GM23338 (cell line): ENCODE data around the gene CACNA2D3. TPM values are rescaled to one million over a fixed set of nuclear protein-coding genes. Genes with fewer than 3 reads are reported as not detected.

Experiments used
- ATAC-seq: fragments of 200-7000 bp; cut with Tn5 transposase; 3 replicates; pipeline ENCODE4 v1.9.1; 2020
- DNase-seq: peaks from one replicate; pipeline ENCODE4 v3.0.0-alpha.2; 2015; ENCODE audit warnings: low spot score
- H2AFZ ChIP-seq: fragments of 200-600 bp; sonication (generic); 2 replicates; pipeline ENCODE4 v1.8.0; 2016; ENCODE audit warnings: antibody characterized with exemption, mild to moderate bottlenecking, moderate library complexity
- H3F3A ChIP-seq: fragments of 200-600 bp; sonication (generic); replicated peaks from 2 replicates; pipeline ENCODE4 v1.8.0; 2017; ENCODE audit warnings: antibody characterized with exemption, mixed run types, low read depth
- H3K27ac ChIP-seq: fragments of 200-600 bp; sonication (generic); 2 replicates; pipeline ENCODE4 v1.6.1; 2016; ENCODE audit warnings: low read depth
- H3K27me3 ChIP-seq: fragments of 200-600 bp; sonication (generic); 2 replicates; pipeline ENCODE4 v1.8.0; 2016; ENCODE audit warnings: mild to moderate bottlenecking, mixed run types, moderate library complexity; ENCODE audit not compliant: insufficient read depth
- H3K36me3 ChIP-seq: fragments of 200-600 bp; sonication (generic); 2 replicates; pipeline ENCODE4 v1.8.0; 2016; ENCODE audit warnings: mild to moderate bottlenecking; ENCODE audit not compliant: insufficient read depth
- H3K4me1 ChIP-seq: fragments of 200-600 bp; sonication (generic); 2 replicates; pipeline ENCODE4 v1.8.0; 2016; ENCODE audit warnings: mild to moderate bottlenecking, moderate library complexity; ENCODE audit not compliant: insufficient read depth
- H3K4me2 ChIP-seq: fragments of 200-600 bp; sonication (generic); 2 replicates; pipeline ENCODE4 v1.7.1; 2017; ENCODE audit warnings: mixed run types
- H3K4me3 ChIP-seq: fragments of 200-600 bp; sonication (generic); 2 replicates; pipeline ENCODE4 v1.6.1; 2016; ENCODE audit warnings: mixed run types
- H3K79me2 ChIP-seq: fragments of 200-600 bp; sonication (generic); replicated peaks from 2 replicates; pipeline ENCODE4 v1.8.0; 2017; ENCODE audit warnings: mild to moderate bottlenecking; ENCODE audit not compliant: insufficient read depth
- H3K9me2 ChIP-seq: fragments of 200-600 bp; sonication (generic); 2 replicates; pipeline ENCODE4 v1.8.0; 2017; ENCODE audit not compliant: insufficient read depth
- H4K20me1 ChIP-seq: fragments of 200-600 bp; sonication (generic); replicated peaks from 2 replicates; pipeline ENCODE4 v1.8.0; 2017; ENCODE audit warnings: mild to moderate bottlenecking; ENCODE audit not compliant: insufficient read depth
- H3K27ac Mint-ChIP-seq: 2 replicates; pipeline ENCODE4 v1.8.0; 2020; ENCODE audit warnings: inconsistent platforms, mild to moderate bottlenecking, moderate library complexity, mixed read lengths
- H3K27me3 Mint-ChIP-seq: 3 replicates; pipeline ENCODE4 v1.8.0; 2022; ENCODE audit warnings: low read depth, mild to moderate bottlenecking, moderate library complexity, mixed read lengths, inconsistent platforms; ENCODE audit not compliant: insufficient read depth, poor library complexity
- H3K36me3 Mint-ChIP-seq: 3 replicates; pipeline ENCODE4 v1.8.0; 2021; ENCODE audit warnings: low read depth, mild to moderate bottlenecking, inconsistent platforms, moderate library complexity, mixed read lengths
- H3K4me1 Mint-ChIP-seq: 3 replicates; pipeline ENCODE4 v1.8.0; 2020; ENCODE audit warnings: mild to moderate bottlenecking, inconsistent platforms, mixed read lengths
- H3K4me3 Mint-ChIP-seq: 3 replicates; pipeline ENCODE4 v1.8.0; 2021; ENCODE audit warnings: moderate library complexity, mild to moderate bottlenecking, inconsistent platforms, mixed read lengths
- H3K9me3 Mint-ChIP-seq: 3 replicates; pipeline ENCODE4 v1.8.0; 2020; ENCODE audit warnings: moderate library complexity, mild to moderate bottlenecking, inconsistent platforms, mixed read lengths
- CREB1 ChIP-seq: fragments of 250-450 bp; sonication (Bioruptor Pico); IDR thresholded peaks from 2 replicates; pipeline ENCODE4 v1.5.0; 2020; ENCODE audit warnings: low read depth, mild to moderate bottlenecking, moderate library complexity
- CTCF ChIP-seq, 2 experiments: fragments of 200-600 bp in 1 of 2; sonication (generic) in 1 of 2; conservative IDR thresholded peaks; 2 replicates each; pipeline versions ENCODE4 v1.5.1 to v1.6.1; 2016 to 2017; ENCODE audit warnings: antibody characterized with exemption in 2 of 2, low read depth in 2 of 2, mild to moderate bottlenecking in 2 of 2, moderate library complexity in 1 of 2
- EZH2 ChIP-seq: fragments of 200-600 bp; sonication (generic); IDR thresholded peaks from one replicate; pipeline ENCODE4 v1.8.0; 2017; ENCODE audit warnings: antibody characterized with exemption, mild to moderate bottlenecking, low read depth; ENCODE audit not compliant: unreplicated experiment
- JUNB ChIP-seq: IDR thresholded peaks from one replicate; pipeline ENCODE4 v1.6.1; 2016; ENCODE audit warnings: antibody characterized with exemption; ENCODE audit not compliant: unreplicated experiment
- NANOG ChIP-seq: IDR thresholded peaks from 2 replicates; pipeline ENCODE4 v1.6.1; 2016; ENCODE audit warnings: antibody characterized with exemption, borderline replicate concordance
- POLR2AphosphoS5 ChIP-seq: IDR thresholded peaks from 2 replicates; pipeline ENCODE4 v1.6.1; 2016; ENCODE audit warnings: antibody characterized with exemption, low read depth
- ZNF114 ChIP-seq: fragments of 250-450 bp; sonication (Bioruptor Pico); IDR thresholded peaks from 2 replicates; pipeline ENCODE4 v1.5.0; 2020; ENCODE audit warnings: mild to moderate bottlenecking, moderate library complexity
- ZNF331 ChIP-seq: fragments of 250-450 bp; sonication (Bioruptor Pico); IDR thresholded peaks from 2 replicates; pipeline ENCODE4 v1.5.0; 2020; ENCODE audit warnings: low read depth, mild to moderate bottlenecking, moderate library complexity
- ZNF462 ChIP-seq: fragments of 250-450 bp; sonication (Bioruptor Pico); IDR thresholded peaks from 2 replicates; pipeline ENCODE4 v1.5.0; 2020; ENCODE audit warnings: mild to moderate bottlenecking, moderate library complexity
- polyA plus RNA-seq: library from polyadenylated mRNA; unstranded; fragments of >200 nt; fragmentation: Nextera tagmentation; extraction: Ambion mirVana; gene quantifications from 2 replicates; pipeline ENCODE4 v1.2.1, GENCODE V29; 2016
- total RNA-seq: library from RNA; depleted of rRNA; stranded (reverse); fragments of >200 nt; shearing (Covaris generic); gene quantifications from 2 replicates; pipeline ENCODE4 v1.2.3, GENCODE V29; 2014

The CACNA2D3 gene
- total and polyA plus RNA-seq, 2 experiments from 2014 or later = 2.2 to 2.3 TPM

- Histone ChIP-seq H3K4me1 (no peaks in the 10 kb centered on the region), H3K36me3 (no peaks in the 10 kb centered on the region), H3K4me2 (no peak overlapping the region), H3F3A (no peaks in the 10 kb centered on the region), H3K4me3 (no peak overlapping the region), H3K79me2 (no peaks in the 10 kb centered on the region), H3K27ac (no peak overlapping the region), H3K9me2 (peaks cover 10% of the 10 kb centered on the region; the same call in 1 of the 2 replicates), H4K20me1 (no peaks in the 10 kb centered on the region), H2AFZ (no peak overlapping the region), H3K27me3 (no peaks in the 10 kb centered on the region)
- Mint-ChIP-seq H3K27ac (no peak overlapping the region), H3K4me1 (no peaks in the 10 kb centered on the region), H3K4me3 (no peak overlapping the region), H3K9me3 (peaks cover 9% of the 10 kb centered on the region; the same call in 2 of the 3 replicates), H3K36me3 (peaks cover 3% of the 10 kb centered on the region; the same call in 1 of the 3 replicates), H3K27me3 (peaks cover 16% of the 10 kb centered on the region)
- TF ChIP-seq JUNB (no peak), ZNF114 (CRISPR knock-in tag) (no peak), NANOG (no peak), ZNF331 (CRISPR knock-in tag) (no peak), CREB1 (no peak)
- ATAC-seq (no peak), DNase-seq (no peak)
Measured at GRCh38 chr3:54517424-54517823, 395.1 kb downstream of the CACNA2D3 start.

- Mint-ChIP-seq H3K9me3 (peaks cover 6% of the 10 kb centered on the region; the same call in 2 of the 3 replicates), H3K27me3 (peaks cover 14% of the 10 kb centered on the region), H3K27ac (no peak overlapping the region), H3K4me1 (no peaks in the 10 kb centered on the region), H3K4me3 (no peak overlapping the region), H3K36me3 (peaks cover 2% of the 10 kb centered on the region; the same call in 1 of the 3 replicates)
- H3K27ac ChIP-seq = no peak overlapping the region
- no peaks in the 10 kb centered on the region for H4K20me1 ChIP-seq
- no peaks in the 10 kb centered on the region for H3F3A ChIP-seq
- DNase-seq = no peak
- H3K4me1 ChIP-seq = no peaks in the 10 kb centered on the region
- H2AFZ ChIP-seq = no peak overlapping the region
- TF ChIP-seq CREB1 = no peak
- no peak for TF ChIP-seq NANOG
- no peak for TF ChIP-seq ZNF114 (CRISPR knock-in tag)
- no peak for TF ChIP-seq ZNF331 (CRISPR knock-in tag)
- TF ChIP-seq JUNB = no peak
- no peak for TF ChIP-seq CTCF (conservative IDR thresholded peaks at IDR 0.05; ENCODE audit: low read depth in 2 of 2)
- TF ChIP-seq EZH2 = no peak
- no peak for TF ChIP-seq POLR2AphosphoS5
- peaks cover 10% of the 10 kb centered on the region; the same call in 1 of the 2 replicates for H3K9me2 ChIP-seq
- H3K79me2 ChIP-seq = no peaks in the 10 kb centered on the region
- no peak for ATAC-seq
- no peak overlapping the region for H3K4me2 ChIP-seq
- no peaks in the 10 kb centered on the region for H3K36me3 ChIP-seq
- no peaks in the 10 kb centered on the region for H3K27me3 ChIP-seq
- H3K4me3 ChIP-seq = no peak overlapping the region
Measured at GRCh38 chr3:54518011-54518675, 395.8 kb downstream of the CACNA2D3 start.

GRCh38 chr3:54519493-54519892 lies 397.1 kb downstream of the CACNA2D3 start:
- peaks cover 10% of the 10 kb centered on the region; the same call in 1 of the 2 replicates for H3K9me2 ChIP-seq
- H3K4me1 ChIP-seq = no peaks in the 10 kb centered on the region
- H3K9me3 Mint-ChIP-seq = no peaks in the 10 kb centered on the region
- DNase-seq (no peak), ATAC-seq (no peak)
- H3K79me2 ChIP-seq = no peaks in the 10 kb centered on the region
- H3K27ac ChIP-seq = no peak overlapping the region
- no peaks in the 10 kb centered on the region for H3K4me1 Mint-ChIP-seq
- H3K4me2 ChIP-seq = no peak overlapping the region
- H3K36me3 ChIP-seq = no peaks in the 10 kb centered on the region
- no peaks in the 10 kb centered on the region for H4K20me1 ChIP-seq
- H3K27me3 ChIP-seq = no peaks in the 10 kb centered on the region
- H3F3A ChIP-seq = no peaks in the 10 kb centered on the region
- H3K27ac Mint-ChIP-seq = no peak overlapping the region
- no peaks in the 10 kb centered on the region for H3K36me3 Mint-ChIP-seq
- H3K27me3 Mint-ChIP-seq = peaks cover 14% of the 10 kb centered on the region
- no peak overlapping the region for H3K4me3 ChIP-seq
- no peak overlapping the region for H3K4me3 Mint-ChIP-seq
- H2AFZ ChIP-seq = no peak overlapping the region
- TF ChIP-seq POLR2AphosphoS5 = no peak
- no peak for TF ChIP-seq ZNF462 (CRISPR knock-in tag)
